Activated CD8-positive, alpha-beta memory T cell treated with anti-CD3 and anti-CD28 coated beads, Interleukin-2, amount 50 U/mL, for 24 hours (primary cell): ENCODE measurements around the gene ST3GAL2.
"Not testable (repeated sequence)": the region's sequence is repeated elsewhere in the genome, so short reads cannot be mapped to it uniquely, and the experiment has no call there.

Experiments used
- DNase-seq: peaks from one replicate; pipeline ENCODE4 v3.0.0-alpha.2; 2020; ENCODE audit errors: extremely low read depth

Gene ST3GAL2

DNA sequence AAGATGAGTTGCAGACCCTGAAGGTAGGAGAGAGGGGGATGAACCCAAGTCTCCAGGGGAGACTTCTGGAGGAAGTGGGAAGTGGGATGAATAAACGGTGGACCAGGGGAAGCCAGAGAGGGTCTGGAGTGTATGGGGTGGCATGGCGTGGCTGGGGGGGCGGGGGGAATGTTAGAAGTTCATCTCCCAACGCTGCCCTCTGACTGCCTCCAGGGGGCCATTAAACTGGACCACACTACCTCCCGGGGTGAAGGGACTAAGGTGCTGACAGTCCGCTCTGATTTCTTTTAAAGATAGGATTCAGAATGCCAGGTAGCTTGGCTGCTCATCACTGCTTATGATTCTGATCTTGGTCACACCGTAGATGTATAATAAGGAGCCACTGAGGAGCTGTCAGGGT is 21.2 kb downstream of the ST3GAL2 start:
- DNase-seq, result no peak

DNA sequence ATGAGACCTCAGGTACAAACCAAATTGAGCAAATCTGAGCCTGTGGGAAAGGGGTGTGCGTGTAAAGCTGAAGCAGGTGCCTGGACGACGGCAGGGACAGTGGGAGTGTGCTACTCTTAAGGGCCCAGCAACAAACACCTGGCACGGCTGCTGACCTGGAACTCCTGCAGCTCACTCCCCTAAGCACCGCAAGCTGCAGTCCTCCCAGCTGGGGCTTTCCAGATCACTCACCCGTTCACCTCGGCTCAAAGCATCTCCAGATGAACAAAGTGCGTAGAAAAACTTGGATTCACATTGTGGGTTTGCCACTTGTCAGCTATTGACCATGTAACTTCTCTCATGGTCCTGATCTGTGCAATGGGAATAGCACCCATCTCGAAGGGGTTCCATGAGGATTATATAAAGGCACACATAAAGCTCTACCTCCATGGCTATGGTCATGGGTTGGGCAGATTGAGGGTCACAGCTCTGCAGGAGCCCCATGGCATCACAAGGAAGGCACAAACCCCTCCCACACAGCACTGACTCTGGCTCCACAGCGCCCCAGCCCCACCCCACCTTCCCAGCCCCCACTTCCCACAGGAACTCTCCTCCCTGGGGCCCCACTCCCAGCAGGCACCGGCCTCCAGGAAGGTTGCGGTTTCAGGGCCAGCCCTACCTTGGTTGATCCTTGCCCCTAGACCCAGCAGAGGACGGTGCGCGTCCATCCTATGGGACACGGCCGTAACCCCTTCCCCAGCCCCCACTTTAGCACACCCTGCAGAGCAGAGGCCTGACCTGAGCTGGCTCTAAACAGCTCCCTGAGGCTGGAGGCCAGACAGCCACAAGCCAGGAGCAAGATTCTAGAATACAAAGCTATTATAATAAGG is 21.9 kb downstream of the ST3GAL2 start:
- no peak for DNase-seq

DNA sequence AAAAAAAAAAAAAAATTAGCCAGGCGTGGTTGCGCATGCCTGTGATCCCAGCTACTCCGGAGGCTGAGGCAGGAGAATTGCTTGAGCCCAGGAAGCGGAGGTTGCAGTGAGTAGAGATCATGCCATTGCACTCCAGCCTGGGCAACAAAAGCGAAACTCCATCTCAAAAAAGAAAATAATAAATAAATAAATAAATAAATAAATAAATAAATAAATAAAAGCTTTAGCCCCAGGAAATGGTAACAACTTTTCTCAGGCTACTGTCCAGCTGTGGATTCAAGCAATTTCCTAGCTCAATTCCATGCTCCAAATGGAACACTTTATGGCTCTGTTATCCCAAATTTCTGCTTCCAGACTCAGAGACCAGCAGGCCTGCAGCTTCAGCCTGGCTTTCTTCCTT is 25.3 kb downstream of the ST3GAL2 start:
- not testable (repeated sequence) for DNase-seq

DNA sequence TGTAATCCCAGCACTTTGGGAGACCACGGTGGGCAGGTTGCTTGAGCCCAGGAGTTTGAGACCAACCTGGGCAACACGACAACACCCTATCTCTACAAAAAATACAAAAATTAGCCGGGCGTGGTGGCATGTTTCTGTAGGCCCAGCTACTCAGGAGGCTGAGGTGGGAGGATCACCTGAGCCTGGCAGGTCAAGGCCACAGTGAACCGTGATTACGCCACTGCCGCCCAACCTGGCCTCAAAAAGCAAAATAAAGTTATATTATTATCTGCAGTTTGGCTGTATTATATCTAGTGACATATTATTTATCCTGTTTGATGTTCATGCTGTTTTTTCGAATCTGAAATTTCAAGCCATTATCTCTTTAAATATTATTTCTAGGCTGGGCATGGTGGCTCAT is 26.5 kb downstream of the ST3GAL2 start:
- no peak for DNase-seq

DNA sequence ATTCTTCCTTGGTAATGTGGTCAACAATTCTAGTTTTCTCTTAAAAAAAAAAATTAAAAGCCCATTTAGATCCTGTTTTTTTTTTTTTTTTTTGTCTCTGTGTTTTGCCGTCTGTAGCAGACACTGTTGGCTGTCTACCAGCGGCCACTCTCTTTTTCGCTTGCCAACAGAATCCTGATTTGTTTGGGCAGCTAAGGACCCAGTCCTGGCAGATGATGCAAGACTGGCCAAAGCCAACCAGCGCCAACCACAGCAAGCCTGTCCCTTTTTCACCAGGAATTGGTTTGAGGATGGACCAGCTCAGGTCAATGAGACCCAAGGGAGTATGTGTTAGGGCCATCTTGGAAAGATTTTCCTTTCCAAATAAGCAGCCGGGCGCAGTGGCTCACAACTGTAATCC is 28.2 kb downstream of the ST3GAL2 start:
- DNase-seq, result no peak

DNA sequence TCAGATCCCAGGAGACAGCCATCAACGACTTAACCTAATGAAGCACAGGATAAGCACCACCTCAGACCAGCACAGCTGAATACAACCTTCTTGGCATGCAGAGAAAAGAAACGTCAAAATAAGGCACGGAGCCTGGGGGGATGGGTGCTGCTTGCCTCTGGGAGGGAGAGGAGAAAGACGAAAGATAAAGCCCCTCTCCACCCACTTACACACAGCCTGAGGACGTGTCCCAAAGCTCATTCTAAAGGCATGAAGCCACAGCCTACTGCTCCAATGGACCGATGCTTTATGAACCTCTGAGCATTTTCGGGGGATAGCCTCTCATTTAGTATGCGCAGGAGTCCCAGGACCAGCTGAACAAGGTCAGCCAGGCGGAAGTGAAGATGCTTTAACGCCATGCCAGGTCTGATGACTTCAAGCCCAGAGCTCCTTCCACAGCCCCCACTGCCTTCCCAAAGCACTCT is 31.1 kb downstream of the ST3GAL2 start:
- DNase-seq, result no peak

DNA sequence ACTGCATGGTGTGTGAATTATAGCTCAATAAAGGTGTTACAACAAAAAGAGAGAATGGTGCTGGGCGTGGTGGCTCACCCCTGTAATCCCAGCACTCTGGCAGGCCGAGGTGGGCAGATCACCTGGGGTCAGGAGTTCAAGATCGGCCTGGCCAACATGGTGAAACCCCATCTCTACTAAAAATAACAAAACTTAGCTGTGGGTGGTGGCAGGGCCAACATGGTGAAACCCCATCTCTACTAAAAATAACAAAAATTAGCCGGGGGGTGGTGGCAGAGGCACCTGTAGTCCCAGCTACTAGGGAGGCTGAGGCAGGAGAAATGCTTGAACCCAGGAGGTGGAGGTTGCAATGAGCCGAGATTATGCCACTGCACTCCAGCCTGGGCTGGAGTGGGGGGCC is 32.8 kb downstream of the ST3GAL2 start:
- not testable (repeated sequence) for DNase-seq

DNA sequence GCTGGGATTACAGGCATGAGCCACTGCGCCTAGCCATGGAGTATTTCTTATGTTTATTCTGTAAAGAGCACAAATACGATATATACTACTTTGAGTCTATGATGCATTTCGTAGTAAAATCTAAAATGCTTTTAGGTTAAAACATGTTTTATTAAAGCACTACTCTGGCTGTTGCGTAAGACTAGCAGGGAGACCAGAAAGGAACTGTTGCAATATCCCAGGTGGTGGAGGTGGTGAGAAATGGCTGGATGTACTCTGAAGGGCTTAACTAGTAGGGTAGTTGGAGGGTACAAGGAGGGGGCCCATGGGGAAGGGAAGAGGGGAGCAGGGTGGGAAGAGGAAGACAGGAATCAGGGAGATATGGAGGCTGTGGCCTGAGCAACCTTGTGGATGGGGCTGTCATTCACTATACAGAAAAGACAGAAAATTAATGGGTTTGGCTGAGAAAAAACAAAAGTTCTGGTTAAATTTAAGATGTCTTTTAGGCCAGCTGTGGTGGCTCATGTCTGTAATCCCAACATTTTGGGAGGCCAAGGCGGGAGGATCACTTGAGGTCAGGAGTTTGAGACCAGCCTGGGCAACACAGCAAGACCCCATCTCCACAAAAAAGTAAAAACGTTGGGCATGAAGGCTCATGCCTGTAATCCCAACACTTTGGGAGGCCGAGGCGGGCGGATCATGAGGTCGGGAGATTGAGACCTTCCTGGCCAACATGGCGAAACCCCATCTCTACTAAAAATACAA is 35.8 kb downstream of the ST3GAL2 start:
- DNase-seq, result no peak

DNA sequence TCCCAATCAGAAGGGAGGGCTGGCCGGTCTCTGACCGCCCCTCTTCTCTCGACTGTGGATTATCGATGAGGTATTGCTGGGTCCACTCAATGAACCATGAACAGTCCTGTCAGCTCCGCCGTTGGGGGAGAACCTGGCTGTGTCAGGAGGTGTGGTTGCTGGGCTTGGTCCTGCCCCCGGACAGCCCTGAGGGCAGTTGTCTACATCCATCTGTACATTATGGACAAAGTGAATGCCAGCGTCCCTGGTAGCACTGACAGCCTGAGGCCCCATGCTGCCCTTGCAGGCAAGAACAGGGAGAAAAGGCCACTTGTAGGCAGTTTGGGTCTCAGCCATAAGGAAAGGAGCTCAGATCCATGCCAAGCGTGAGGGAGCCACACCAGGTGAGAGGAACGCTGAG is 38.9 kb downstream of the ST3GAL2 start:
- DNase-seq, result no peak

DNA sequence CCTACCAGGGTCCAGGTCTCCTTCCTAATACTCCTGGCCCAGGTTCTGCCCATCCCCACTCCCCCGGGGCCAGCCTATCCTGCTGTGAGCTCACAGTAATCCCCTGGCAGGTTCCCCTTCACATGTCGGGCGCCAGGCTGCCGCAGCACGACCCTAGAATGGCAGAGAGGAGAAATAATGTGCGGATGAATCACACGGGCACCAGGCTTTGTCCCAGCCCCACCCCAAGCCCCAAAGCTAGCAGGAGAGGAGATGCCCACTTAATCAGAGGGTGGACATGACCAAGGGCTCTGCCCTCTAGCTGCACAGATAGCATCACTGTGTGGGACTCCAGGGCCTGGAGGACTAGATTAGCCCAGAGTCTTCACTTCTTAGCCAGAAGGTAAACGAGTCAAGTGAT is 39.5 kb downstream of the ST3GAL2 start:
- no peak for DNase-seq

DNA sequence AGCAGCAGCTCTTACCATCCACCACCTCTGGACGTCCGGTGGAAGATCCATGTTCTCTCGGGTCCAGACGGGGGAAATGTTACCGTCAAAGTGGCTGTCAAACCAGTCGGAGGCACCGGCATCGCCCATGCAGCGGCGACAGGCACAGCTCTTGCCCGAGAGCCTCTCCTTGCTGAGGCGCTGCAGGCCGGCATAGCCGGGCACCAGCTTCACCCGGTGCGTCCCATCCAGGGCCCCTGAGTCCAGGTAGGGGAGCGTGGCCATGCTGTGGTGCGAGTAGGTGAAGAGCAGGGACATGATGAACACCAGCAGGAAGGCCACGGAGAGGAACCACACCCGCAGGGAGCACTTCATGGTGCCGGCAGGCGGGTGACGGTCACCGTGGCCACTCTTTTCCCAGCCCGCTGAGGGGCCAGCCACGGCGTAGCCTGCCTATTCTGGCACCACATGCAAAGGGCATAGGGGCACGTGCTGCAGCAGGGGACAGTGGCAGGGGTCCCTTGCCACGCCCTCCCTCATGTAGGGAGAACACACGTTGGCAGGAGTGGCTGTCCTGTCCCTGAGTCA is 40.6 kb downstream of the ST3GAL2 start:
- DNase-seq, result no peak

DNA sequence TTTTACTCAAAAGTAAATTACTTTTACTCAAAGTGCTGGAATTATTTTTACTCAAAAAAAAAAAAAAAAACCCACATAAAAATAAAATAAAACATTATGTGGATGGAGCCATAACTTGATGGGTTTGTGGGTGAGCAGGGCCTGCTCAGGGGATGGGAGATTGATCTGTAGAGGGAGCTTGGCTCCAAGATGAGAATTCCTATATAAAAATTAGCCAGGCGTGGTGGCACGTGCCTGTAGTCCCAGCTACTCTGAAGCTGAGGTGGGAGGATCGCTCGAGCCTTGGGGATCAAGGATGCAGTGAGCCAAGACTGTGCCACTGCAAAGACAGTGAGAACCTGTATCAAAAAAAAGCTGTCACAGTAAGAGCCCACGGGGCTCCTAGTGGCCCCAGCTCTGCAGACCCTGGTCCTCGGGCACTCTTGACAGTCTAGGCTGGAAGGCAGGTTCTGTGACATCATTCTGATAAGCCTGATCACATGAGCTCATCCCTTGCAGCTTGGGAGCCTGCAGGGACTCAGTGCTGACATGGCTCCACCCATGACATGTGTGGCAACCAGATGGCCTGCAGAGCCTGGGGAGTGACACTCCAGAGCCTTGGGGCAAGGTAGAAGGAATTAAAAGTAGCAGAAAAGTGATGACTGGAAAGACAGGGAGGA is 42.5 kb downstream of the ST3GAL2 start:
- no peak for DNase-seq

DNA sequence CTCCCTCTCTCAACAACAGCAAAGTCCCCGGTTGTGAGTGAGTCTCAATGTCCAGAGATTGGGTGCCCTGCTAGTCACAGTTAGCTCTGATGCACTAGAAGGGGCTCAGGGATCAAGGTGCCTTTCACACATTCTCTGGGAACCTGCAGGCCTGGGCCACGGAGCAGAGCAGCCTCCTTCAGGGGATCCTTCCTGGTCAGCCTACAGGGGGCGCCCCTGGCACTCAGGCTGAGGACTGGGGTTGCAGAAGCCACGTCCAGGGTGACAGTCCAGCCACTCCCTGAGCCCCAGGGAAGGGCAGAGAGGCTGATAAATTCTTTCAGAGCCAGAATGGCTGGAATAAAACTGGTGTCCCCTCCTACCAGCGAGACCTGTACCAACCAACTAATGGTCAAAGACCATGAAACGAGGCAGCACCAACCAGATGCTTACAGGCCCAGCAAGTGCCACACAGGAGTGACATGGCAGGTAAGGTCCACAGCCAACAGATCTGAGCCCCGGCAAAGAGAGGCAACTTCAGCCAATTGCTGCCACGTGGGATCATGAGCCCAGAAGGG is 43.5 kb downstream of the ST3GAL2 start:
- DNase-seq, result no peak

DNA sequence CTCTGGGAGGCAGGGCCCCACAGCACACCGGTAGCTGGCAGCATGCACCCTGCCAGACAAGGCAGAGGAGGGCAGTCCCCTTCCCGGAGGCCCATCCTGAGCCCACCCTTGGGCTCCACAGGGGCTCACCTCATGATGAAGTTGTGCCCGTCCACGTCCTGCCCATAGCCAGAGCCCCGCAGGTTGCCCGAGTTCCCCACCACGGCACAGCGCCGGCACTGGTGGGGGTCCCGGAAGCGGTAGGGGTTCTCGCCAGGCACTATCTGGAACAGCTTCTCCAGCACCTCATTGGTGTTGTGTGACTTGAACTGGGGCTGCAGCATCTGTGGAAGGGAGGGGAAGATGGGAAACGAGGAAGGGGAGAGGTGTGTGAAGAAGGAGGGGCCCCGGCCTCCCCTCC is 44.0 kb downstream of the ST3GAL2 start:
- DNase-seq, result no peak

DNA sequence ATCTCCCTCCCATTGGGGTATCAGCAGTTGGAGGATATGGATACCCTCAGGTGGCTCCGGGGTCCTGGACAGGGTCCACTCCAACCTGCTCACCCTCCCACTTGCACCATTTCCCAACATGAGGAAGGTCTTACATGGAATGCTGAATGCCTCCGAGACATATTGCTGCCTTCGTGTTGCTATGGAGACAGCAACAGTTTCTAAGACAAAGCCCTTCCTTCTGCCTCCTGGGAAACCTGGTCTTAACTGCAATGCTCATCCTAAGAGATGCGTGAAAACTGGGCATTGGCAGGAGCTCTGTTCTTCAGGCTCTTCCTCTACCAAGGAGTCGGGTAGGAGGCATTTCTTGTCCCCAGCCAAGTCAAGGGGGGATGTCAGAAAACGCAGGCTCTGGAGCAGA is 45.2 kb downstream of the ST3GAL2 start:
- DNase-seq, result no peak

DNA sequence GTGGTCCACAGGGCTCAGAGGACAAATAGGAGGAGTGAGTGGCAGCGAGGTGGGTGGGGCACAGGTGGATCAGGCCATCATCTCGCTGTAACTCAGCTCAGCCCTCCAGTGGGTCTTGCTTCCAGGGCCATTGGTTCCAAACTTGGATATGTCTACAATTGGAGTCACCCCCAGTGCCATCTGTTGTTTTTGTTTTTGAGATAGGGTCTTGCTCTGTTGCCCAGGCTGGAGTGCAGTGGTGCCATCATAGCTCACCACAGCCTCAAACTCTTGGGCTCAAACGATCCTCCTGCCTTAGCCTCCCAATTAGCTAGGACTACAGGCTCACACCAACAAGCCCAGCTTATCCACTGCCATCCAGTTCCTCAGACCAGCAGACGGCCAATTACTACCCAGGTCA is 46.3 kb downstream of the ST3GAL2 start:
- DNase-seq, result no peak

DNA sequence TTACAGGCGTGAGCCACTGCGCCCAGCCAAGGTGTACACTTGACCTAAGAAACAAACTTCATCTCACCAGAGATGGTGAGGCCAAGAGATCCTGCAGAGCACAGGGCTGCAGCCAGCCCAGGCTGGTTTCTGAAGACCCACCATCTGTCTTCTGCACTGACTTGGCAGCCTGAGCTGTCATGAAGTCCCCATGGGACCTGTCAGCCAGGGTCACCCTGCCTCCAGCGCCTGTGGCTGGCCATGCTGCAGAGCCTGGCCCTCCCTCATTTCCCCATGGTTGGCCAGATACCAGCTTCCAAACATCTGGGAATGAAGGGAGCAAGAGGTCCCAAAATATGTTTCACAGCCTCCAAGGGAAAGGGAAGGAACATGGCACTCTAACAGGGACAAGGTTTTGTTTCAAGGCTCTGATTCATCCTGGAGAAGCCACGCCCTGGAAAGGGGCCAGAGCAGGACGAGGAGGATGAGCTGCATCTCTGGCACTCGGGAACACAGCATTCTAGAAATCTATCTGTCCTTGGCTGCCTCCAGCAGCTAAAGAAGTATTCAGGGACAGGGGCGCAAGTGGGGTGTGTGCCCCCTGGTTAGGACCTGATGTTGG is 46.9 kb downstream of the ST3GAL2 start:
- DNase-seq, result no peak

DNA sequence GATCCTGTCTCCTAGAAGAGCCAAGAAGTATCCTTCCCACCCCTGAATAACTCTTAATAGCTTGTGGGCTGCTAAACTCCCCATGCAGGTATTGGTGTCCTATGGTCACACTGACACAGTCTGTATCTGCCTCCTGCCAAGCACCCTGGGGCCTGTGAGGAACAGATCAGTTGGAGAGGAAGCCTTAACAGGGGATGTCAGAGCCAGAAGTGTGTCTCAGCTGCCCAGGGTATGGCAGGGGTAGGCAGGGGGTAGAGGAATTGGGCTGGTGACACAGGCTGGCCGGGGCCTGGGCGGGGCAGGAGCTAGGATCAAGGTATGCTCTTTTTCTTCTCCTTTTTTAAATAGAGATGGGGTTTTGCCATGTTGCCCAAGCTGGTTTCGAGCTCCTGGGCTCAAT is 47.5 kb downstream of the ST3GAL2 start:
- no peak for DNase-seq

DNA sequence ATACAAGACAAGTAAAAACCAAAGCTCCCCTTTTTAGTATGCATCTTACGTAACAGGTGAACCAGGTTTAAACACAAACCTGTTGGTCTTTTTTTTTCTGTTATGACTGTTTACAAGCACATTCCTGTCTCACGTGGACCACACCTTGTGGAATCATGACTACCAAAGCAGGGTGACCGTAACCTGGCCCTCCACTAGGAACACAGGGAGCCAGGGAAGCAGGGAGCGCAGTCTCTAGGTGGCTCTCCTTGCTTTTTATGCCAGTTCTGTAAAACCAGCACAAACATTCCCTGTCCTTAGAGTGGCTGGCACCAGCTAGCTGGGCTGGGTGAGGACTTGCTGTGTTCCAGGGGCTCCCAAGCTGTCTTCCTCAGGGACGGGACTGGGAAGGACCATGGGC is 48.1 kb downstream of the ST3GAL2 start:
- DNase-seq, result no peak

DNA sequence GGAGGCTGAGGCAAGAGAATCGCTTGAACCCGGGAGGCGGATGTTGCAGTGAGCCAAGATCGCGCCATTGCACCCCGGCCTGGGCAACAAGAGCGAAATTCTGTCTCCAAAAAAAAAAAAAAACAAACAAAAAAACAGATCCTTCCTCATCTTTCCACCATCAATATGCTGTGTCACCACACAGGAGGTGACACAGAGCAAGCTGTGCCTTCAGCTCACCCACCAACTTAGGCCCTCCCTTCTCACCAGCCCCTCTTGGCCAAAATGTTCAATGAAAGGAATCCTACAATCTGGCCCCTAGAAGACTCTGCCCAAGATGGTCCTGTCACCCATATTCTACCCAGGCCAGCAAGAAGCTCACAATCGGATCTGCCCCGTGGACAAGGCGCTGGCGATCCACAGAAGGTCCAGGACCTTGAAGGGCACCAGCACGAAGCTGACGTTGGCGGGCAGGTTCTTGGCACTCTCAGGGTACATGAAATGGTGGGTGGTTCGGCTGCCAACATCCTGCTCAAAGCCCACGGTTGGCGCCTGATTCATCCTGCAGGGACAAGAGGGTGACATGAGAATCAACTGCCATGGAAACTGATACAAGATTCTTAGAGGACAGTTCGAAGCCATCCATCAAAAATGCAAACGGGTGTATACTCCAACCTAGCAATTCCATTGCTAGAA is 50.8 kb downstream of the ST3GAL2 start:
- DNase-seq, result no peak
